Smooth muscle cell (in vitro differentiated cells): ENCODE results near the gene EIF3B. TPM values are rescaled to one million over a fixed set of nuclear protein-coding genes. Genes with fewer than 3 reads are reported as not detected.

ENCODE experiments used
- DNase-seq: peaks from one replicate; lab custom pipeline; 2025; ENCODE audit not compliant: unreplicated experiment; lab: John Stamatoyannopoulos, UW
- H2AFZ ChIP-seq: fragments of 200-600 bp; sonication (generic); 2 replicates; pipeline ENCODE4 v1.6.0; 2016; ENCODE audit warnings: antibody characterized with exemption, low read depth, mild to moderate bottlenecking
- H3F3A ChIP-seq: fragments of 200-600 bp; sonication (generic); 2 replicates; pipeline ENCODE4 v1.6.0; 2017; ENCODE audit warnings: antibody characterized with exemption, low read depth
- H3K27ac ChIP-seq: fragments of 200-600 bp; sonication (generic); 2 replicates; pipeline ENCODE4 v1.5.1; 2016; ENCODE audit warnings: low read depth, mild to moderate bottlenecking
- H3K27me3 ChIP-seq: fragments of 200-600 bp; sonication (generic); 2 replicates; pipeline ENCODE4 v1.6.1; 2016; ENCODE audit warnings: low read depth, mild to moderate bottlenecking
- H3K36me3 ChIP-seq: fragments of 200-600 bp; sonication (generic); 2 replicates; pipeline ENCODE4 v1.5.1; 2016; ENCODE audit warnings: low read depth
- H3K4me1 ChIP-seq: fragments of 200-600 bp; sonication (generic); 2 replicates; pipeline ENCODE4 v1.5.1; 2016; ENCODE audit warnings: low read depth
- H3K4me2 ChIP-seq: fragments of 200-600 bp; sonication (generic); 2 replicates; pipeline ENCODE4 v1.6.0; 2016; ENCODE audit warnings: mild to moderate bottlenecking
- H3K4me3 ChIP-seq: fragments of 200-600 bp; sonication (generic); 2 replicates; pipeline ENCODE4 v1.5.1; 2016; ENCODE audit warnings: mild to moderate bottlenecking
- H3K79me2 ChIP-seq: fragments of 200-600 bp; sonication (generic); 2 replicates; pipeline ENCODE4 v1.6.0; 2016; ENCODE audit warnings: low read depth, mild to moderate bottlenecking
- H3K9ac ChIP-seq: fragments of 200-600 bp; sonication (generic); 2 replicates; pipeline ENCODE4 v1.6.0; 2016; ENCODE audit warnings: low read depth
- H3K9me3 ChIP-seq: fragments of 200-600 bp; sonication (generic); replicated peaks from 2 replicates; pipeline ENCODE4 v1.5.1; 2016; ENCODE audit warnings: low read depth
- H4K20me1 ChIP-seq: fragments of 200-600 bp; sonication (generic); 2 replicates; pipeline ENCODE4 v1.6.0; 2016; ENCODE audit warnings: low read depth
- WGBS: methylation state at CpG from one replicate; pipeline ENCODE4 v1.1.7; 2016; ENCODE audit warnings: low lambda C conversion rate; 5-methylcytosine and 5-hydroxymethylcytosine counted together
- polyA plus RNA-seq: library from polyadenylated mRNA; unstranded; fragments of >200 nt; fragmentation: Nextera tagmentation; extraction: Ambion mirVana; gene quantifications from 2 replicates; pipeline ENCODE4 v1.2.1, GENCODE V29; 2016
- total RNA-seq: library from RNA; depleted of rRNA; stranded (reverse); fragments of >200 nt; gene quantifications from 2 replicates; pipeline ENCODE4 v1.2.3, GENCODE V29; 2014
- TF ChIP-seq, protein P1 (sequence below): fragments of 200-600 bp; sonication (generic); IDR thresholded peaks from 2 replicates; pipeline ENCODE4 v1.5.1; 2017; ENCODE audit warnings: borderline replicate concordance, mild to moderate bottlenecking, antibody characterized with exemption; ENCODE audit not compliant: insufficient read depth, poor library complexity, severe bottlenecking

The EIF3B gene
- total and polyA plus RNA-seq, 2 experiments from 2014 or later: 96.1 to 112 TPM

DNA sequence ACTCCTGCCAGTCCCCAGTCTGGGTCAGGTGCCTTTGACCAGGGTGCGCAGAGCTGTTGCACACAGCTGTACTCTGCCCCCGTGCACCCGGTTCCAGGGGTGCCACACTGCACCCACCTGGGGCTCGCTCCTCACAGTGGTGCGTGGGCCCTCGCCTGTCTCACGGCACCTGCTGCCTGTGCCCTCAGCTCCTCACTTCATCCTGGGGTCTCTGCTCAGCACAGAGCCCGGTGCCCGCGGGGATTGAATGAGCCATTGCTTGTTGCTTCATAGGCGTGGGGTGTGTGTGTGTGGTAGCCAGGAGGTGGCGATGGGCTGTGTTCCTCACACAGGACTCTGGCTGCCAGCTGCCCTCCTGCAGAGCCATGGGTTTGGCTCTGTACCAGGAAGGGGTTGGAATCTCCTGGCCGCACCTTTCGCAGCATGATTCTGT lies 18.5 kb downstream of the EIF3B start:
- H3K79me2 ChIP-seq: peaks cover 21% of the 10 kb centered on the region
- no peak overlapping the region for H3K27ac ChIP-seq
- no peak overlapping the region for H3K9ac ChIP-seq
- H2AFZ ChIP-seq: no peak overlapping the region
- no peaks in the 10 kb centered on the region for H3K4me1 ChIP-seq
- no peaks in the 10 kb centered on the region for H3F3A ChIP-seq
- H3K4me3 ChIP-seq: no peak overlapping the region
- 97% methylated on average over 14 of the region's 14 CpGs for WGBS
- H3K9me3 ChIP-seq: no peaks in the 10 kb centered on the region
- DNase-seq: no peak
- H3K4me2 ChIP-seq: no peak overlapping the region
- H4K20me1 ChIP-seq: peaks cover 58% of the 10 kb centered on the region
- H3K27me3 ChIP-seq: no peaks in the 10 kb centered on the region
- TF ChIP-seq, protein P1, sequence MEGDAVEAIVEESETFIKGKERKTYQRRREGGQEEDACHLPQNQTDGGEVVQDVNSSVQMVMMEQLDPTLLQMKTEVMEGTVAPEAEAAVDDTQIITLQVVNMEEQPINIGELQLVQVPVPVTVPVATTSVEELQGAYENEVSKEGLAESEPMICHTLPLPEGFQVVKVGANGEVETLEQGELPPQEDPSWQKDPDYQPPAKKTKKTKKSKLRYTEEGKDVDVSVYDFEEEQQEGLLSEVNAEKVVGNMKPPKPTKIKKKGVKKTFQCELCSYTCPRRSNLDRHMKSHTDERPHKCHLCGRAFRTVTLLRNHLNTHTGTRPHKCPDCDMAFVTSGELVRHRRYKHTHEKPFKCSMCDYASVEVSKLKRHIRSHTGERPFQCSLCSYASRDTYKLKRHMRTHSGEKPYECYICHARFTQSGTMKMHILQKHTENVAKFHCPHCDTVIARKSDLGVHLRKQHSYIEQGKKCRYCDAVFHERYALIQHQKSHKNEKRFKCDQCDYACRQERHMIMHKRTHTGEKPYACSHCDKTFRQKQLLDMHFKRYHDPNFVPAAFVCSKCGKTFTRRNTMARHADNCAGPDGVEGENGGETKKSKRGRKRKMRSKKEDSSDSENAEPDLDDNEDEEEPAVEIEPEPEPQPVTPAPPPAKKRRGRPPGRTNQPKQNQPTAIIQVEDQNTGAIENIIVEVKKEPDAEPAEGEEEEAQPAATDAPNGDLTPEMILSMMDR: no peak
- peaks cover 26% of the 10 kb centered on the region for H3K36me3 ChIP-seq

DNA sequence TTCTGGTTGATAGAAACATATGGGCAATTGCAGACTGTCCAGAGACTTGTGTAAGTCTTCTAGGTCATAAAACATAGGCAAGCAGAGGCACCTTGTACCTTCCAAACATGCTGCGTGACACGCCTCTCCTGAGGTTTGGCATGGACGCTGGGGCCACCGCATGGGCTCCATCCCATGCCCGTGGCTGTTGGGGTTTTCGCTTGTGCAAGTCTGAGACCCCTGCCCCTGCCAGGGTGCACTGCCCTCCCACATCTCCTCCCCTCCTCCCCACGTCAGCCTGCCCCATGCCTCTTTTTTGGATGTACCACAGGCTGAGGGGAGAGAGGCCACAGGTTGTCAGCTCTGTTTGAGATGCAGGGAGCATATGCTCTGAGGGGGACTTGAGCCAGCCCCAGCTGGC lies 19.0 kb downstream of the EIF3B start:
- WGBS: 98% methylated on average over 7 of the region's 7 CpGs
- Histone ChIP-seq H2AFZ (no peak overlapping the region), H3K27ac (no peak overlapping the region), H3K4me3 (no peak overlapping the region), H4K20me1 (peaks cover 61% of the 10 kb centered on the region), H3K9ac (no peak overlapping the region), H3F3A (no peaks in the 10 kb centered on the region), H3K36me3 (peaks cover 26% of the 10 kb centered on the region), H3K4me2 (no peak overlapping the region), H3K79me2 (peaks cover 21% of the 10 kb centered on the region), H3K9me3 (no peaks in the 10 kb centered on the region), H3K4me1 (no peaks in the 10 kb centered on the region), H3K27me3 (no peaks in the 10 kb centered on the region)
- DNase-seq: no peak
- TF ChIP-seq, protein P1: no peak

GRCh38 chr7:2374401-2374800 lies 19.8 kb downstream of the EIF3B start:
- no peak overlapping the region for H3K4me2 ChIP-seq
- H3K27ac ChIP-seq: no peak overlapping the region
- peaks cover 62% of the 10 kb centered on the region for H4K20me1 ChIP-seq
- H3K9ac ChIP-seq: no peak overlapping the region
- TF ChIP-seq, protein P1: no peak
- 98% methylated on average over 18 of the region's 18 CpGs for WGBS
- no peaks in the 10 kb centered on the region for H3K27me3 ChIP-seq
- no peaks in the 10 kb centered on the region for H3K4me1 ChIP-seq
- H3F3A ChIP-seq: no peaks in the 10 kb centered on the region
- DNase-seq: no peak
- H3K36me3 ChIP-seq: peaks cover 18% of the 10 kb centered on the region
- no peak overlapping the region for H3K4me3 ChIP-seq
- H3K79me2 ChIP-seq: peaks cover 21% of the 10 kb centered on the region
- H2AFZ ChIP-seq: no peak overlapping the region
- H3K9me3 ChIP-seq: no peaks in the 10 kb centered on the region
